ENCODE results near the gene PHGDH.
"Not testable (repeated sequence)": the region's sequence is repeated elsewhere in the genome, so short reads cannot be mapped to it uniquely, and the experiment has no call there.

The PHGDH gene

GRCh38 chr1:119762953-119763352, 51.2 kb downstream of the PHGDH start:
- DNase-seq (ENCODE audit: low spot score): no peak

- no peak for DNase-seq (ENCODE audit: low spot score)
These were observed 52.5 kb downstream of the PHGDH start for GRCh38 chr1:119764220-119764619.

GRCh38 chr1:119766374-119766794, 54.6 kb downstream of the PHGDH start:
- DNase-seq (ENCODE audit: low spot score): no peak

- no peak for DNase-seq (ENCODE audit: low spot score)
These were observed 55.8 kb downstream of the PHGDH start for GRCh38 chr1:119767486-119767885.

- DNase-seq (ENCODE audit: low spot score): no peak
These were observed 57.0 kb downstream of the PHGDH start, which contains the start of gene HMGCS2 for GRCh38 chr1:119768778-119769177. TSS of gene HMGCS2 (minus strand) at chr1:119768905. CDS start at chr1:119768844, 61 bp downstream.

GRCh38 chr1:119771016-119771415, 59.3 kb downstream of the PHGDH start:
- DNase-seq (ENCODE audit: low spot score): no peak

GRCh38 chr1:119771770-119772169, 60.0 kb downstream of the PHGDH start:
- DNase-seq (ENCODE audit: low spot score): no peak

- no peak for DNase-seq (ENCODE audit: low spot score)
These were observed 60.6 kb downstream of the PHGDH start for GRCh38 chr1:119772298-119772697.

GRCh38 chr1:119773711-119774241, 62.0 kb downstream of the PHGDH start:
- peak; percentile 46 for DNase-seq (ENCODE audit: low spot score)

- no peak for DNase-seq (ENCODE audit: low spot score)
These were observed 63.2 kb downstream of the PHGDH start for GRCh38 chr1:119774746-119775490.

GRCh38 chr1:119778359-119778758, 66.6 kb downstream of the PHGDH start:
- DNase-seq (ENCODE audit: low spot score): no peak

GRCh38 chr1:119778886-119779560, 67.3 kb downstream of the PHGDH start:
- DNase-seq (ENCODE audit: low spot score): no peak

GRCh38 chr1:119779869-119780356, 68.2 kb downstream of the PHGDH start:
- DNase-seq (ENCODE audit: low spot score): peak; percentile 42

GRCh38 chr1:119781434-119782210, 69.9 kb downstream of the PHGDH start:
- no peak for DNase-seq (ENCODE audit: low spot score)

GRCh38 chr1:119782631-119783325, 71.0 kb downstream of the PHGDH start:
- DNase-seq (ENCODE audit: low spot score): no peak

GRCh38 chr1:119783354-119784185, 71.8 kb downstream of the PHGDH start:
- no peak for DNase-seq (ENCODE audit: low spot score)

GRCh38 chr1:119784191-119784781, 72.6 kb downstream of the PHGDH start:
- peak; percentile 17 for DNase-seq (ENCODE audit: low spot score)

- DNase-seq (ENCODE audit: low spot score): not testable (repeated sequence)
These were observed 74.3 kb downstream of the PHGDH start for GRCh38 chr1:119786046-119786445.

- DNase-seq (ENCODE audit: low spot score): not testable (repeated sequence)
These were observed 74.8 kb downstream of the PHGDH start for GRCh38 chr1:119786473-119787050.

- DNase-seq (ENCODE audit: low spot score): no peak
These were observed 76.0 kb downstream of the PHGDH start for GRCh38 chr1:119787776-119788175.
